HEK293 (cell line): ENCODE measurements around the gene CTDSP1.

Experiments
- CTCF ChIA-PET: fragments of 350-600 bp; formaldehyde crosslinking; extraction: SDS; loops from one replicate; lab custom pipeline; 2021; ENCODE audit warnings: antibody characterized with exemption; lab: Yijun Ruan, JAX
- POLR2A ChIA-PET: fragments of 300-600 bp; formaldehyde crosslinking; extraction: SDS; loops from one replicate; lab custom pipeline; 2020; ENCODE audit warnings: antibody characterized with exemption, inconsistent platforms; lab: Yijun Ruan, JAX
- H3K27ac ChIP-seq: fragments of 200-500 bp; sonication (Bioruptor generic); 2 replicates; pipeline ENCODE4 v1.5.1; 2014; ENCODE audit warnings: low read depth, low read length, control low read depth, inconsistent platforms; ENCODE audit errors: extremely low read depth
- H3K36me3 ChIP-seq, 2 experiments: fragments of 200-500 bp in 1 of 2; sonication (Bioruptor generic) in 1 of 2; 1 replicate in 1 of 2; 2 replicates in 1 of 2; pipeline ENCODE4 v1.5.1; 2014 to 2017; ENCODE audit warnings: inconsistent platforms in 2 of 2, low read length in 2 of 2; ENCODE audit not compliant: control insufficient read depth in 2 of 2, insufficient read depth in 1 of 2
- H3K4me1 ChIP-seq: fragments of 200-500 bp; sonication (Bioruptor generic); 2 replicates; pipeline ENCODE4 v1.5.1; 2014; ENCODE audit warnings: mild to moderate bottlenecking, low read length, inconsistent platforms; ENCODE audit not compliant: control insufficient read depth, insufficient read depth
- H3K4me3 ChIP-seq: 2 replicates; pipeline ENCODE4 v1.5.1; 2011; ENCODE audit warnings: low read depth, mild to moderate bottlenecking, control low read depth, low read length, moderate library complexity
- H3K9me3 ChIP-seq: fragments of 200-500 bp; sonication (Bioruptor generic); 2 replicates; pipeline ENCODE4 v1.5.1; 2014; ENCODE audit warnings: low read depth, low read length, inconsistent platforms; ENCODE audit not compliant: control insufficient read depth, insufficient read depth
- BCL11B ChIP-seq: fragments of 450-650 bp; formaldehyde crosslinking; IDR thresholded peaks from 2 replicates; pipeline ENCODE4 v1.5.1; 2016; ENCODE audit warnings: low read depth, missing biosample characterization, missing genetic modification characterization
- GFI1B ChIP-seq: fragments of 450-650 bp; formaldehyde crosslinking; IDR thresholded peaks from 2 replicates; pipeline ENCODE4 v1.5.1; 2016; ENCODE audit warnings: missing biosample characterization, missing genetic modification characterization
- HOXC10 ChIP-seq: sonication (generic); formaldehyde crosslinking; IDR thresholded peaks from 2 replicates; pipeline ENCODE4 v1.8.1; 2023; ENCODE audit warnings: mild to moderate bottlenecking, missing genetic modification reagents
- PRDM2 ChIP-seq: fragments of 450-650 bp; formaldehyde crosslinking; IDR thresholded peaks from 2 replicates; pipeline ENCODE4 v1.5.1; 2016; ENCODE audit warnings: missing biosample characterization, missing genetic modification characterization, borderline replicate concordance
- SCRT2 ChIP-seq: fragments of 450-650 bp; formaldehyde crosslinking; IDR thresholded peaks from 2 replicates; pipeline ENCODE4 v1.5.1; 2016; ENCODE audit warnings: missing biosample characterization, missing genetic modification characterization
- SP7 ChIP-seq: fragments of 450-650 bp; formaldehyde crosslinking; IDR thresholded peaks from 2 replicates; pipeline ENCODE4 v1.5.1; 2016; ENCODE audit warnings: missing biosample characterization, missing genetic modification characterization
- ZBTB49 ChIP-seq: fragments of 450-650 bp; formaldehyde crosslinking; IDR thresholded peaks from 2 replicates; pipeline ENCODE4 v1.5.1; 2016; ENCODE audit warnings: missing biosample characterization, missing genetic modification characterization, low read depth
- ZFP41 ChIP-seq: fragments of 450-650 bp; formaldehyde crosslinking; IDR thresholded peaks from 2 replicates; pipeline ENCODE4 v1.5.1; 2016; ENCODE audit warnings: missing biosample characterization, missing genetic modification characterization, borderline replicate concordance
- ZIC2 ChIP-seq: fragments of 450-650 bp; formaldehyde crosslinking; IDR thresholded peaks from 2 replicates; pipeline ENCODE4 v1.5.1; 2016; ENCODE audit warnings: missing biosample characterization, missing genetic modification characterization
- ZNF248 ChIP-seq: fragments of 450-650 bp; formaldehyde crosslinking; IDR thresholded peaks from 2 replicates; pipeline ENCODE4 v1.5.1; 2017; ENCODE audit warnings: missing biosample characterization, missing genetic modification characterization
- ZNF274 ChIP-seq, 2 experiments: fragments of 200-500 bp in 1 of 2; fragments of 450-650 bp in 1 of 2; sonication (Bioruptor generic) in 1 of 2; formaldehyde crosslinking in 1 of 2; IDR thresholded peaks; 2 replicates each; pipeline versions ENCODE4 v1.5.1 to v1.6.1; 2014 to 2016; ENCODE audit warnings: borderline replicate concordance in 1 of 2, inconsistent platforms in 1 of 2, low read length in 1 of 2, missing biosample characterization in 1 of 2, missing genetic modification characterization in 1 of 2
- ZNF341 ChIP-seq: fragments of 450-650 bp; formaldehyde crosslinking; IDR thresholded peaks from 2 replicates; pipeline ENCODE4; 2016; ENCODE audit warnings: low read depth, missing biosample characterization, missing genetic modification characterization
- ZNF488 ChIP-seq: fragments of 450-650 bp; formaldehyde crosslinking; IDR thresholded peaks from 2 replicates; pipeline ENCODE4 v1.5.1; 2016; ENCODE audit warnings: missing biosample characterization, missing genetic modification characterization
- ZNF513 ChIP-seq: fragments of 450-650 bp; IDR thresholded peaks from 2 replicates; pipeline ENCODE4 v1.5.1; 2018; ENCODE audit warnings: missing biosample characterization, missing genetic modification characterization
- ZNF701 ChIP-seq: fragments of 450-650 bp; formaldehyde crosslinking; IDR thresholded peaks from 2 replicates; pipeline ENCODE4 v1.5.1; 2016; ENCODE audit warnings: missing biosample characterization, missing genetic modification characterization
- ZNF843 ChIP-seq: fragments of 450-650 bp; formaldehyde crosslinking; IDR thresholded peaks from 2 replicates; pipeline ENCODE4 v1.5.1; 2016; ENCODE audit warnings: missing biosample characterization, missing genetic modification characterization
- ZSCAN23 ChIP-seq: fragments of 450-650 bp; formaldehyde crosslinking; IDR thresholded peaks from 2 replicates; pipeline ENCODE4 v1.5.1; 2016; ENCODE audit warnings: missing biosample characterization, missing genetic modification characterization
- ZSCAN30 ChIP-seq: fragments of 450-650 bp; IDR thresholded peaks from 2 replicates; pipeline ENCODE4 v1.5.1; 2018; ENCODE audit warnings: missing biosample characterization, mild to moderate bottlenecking, missing genetic modification characterization, moderate library complexity

The CTDSP1 gene

GRCh38 chr2:218438596-218438995 is 38.9 kb downstream of the CTDSP1 start:
- H3K36me3 ChIP-seq, result no peaks in the 10 kb centered on the region
- TF ChIP-seq ZNF274 (IDR thresholded peaks at IDR 0.05; ENCODE audit: low read length), result no peak
- TF ChIP-seq ZNF274 (tag by site-specific recombination; IDR thresholded peaks at IDR 0.05; ENCODE audit: borderline replicate concordance), result no peak
- TF ChIP-seq ZIC2 (tag by site-specific recombination), result peak; percentile 87
- TF ChIP-seq, all 188 proteins: peak for 1
- ChIA-PET CTCF (no interaction called here), POLR2A (no interaction called here)
- Histone ChIP-seq H3K4me1 (no peaks in the 10 kb centered on the region), H3K27ac (no peak overlapping the region), H3K4me3 (no peak overlapping the region), H3K9me3 (no peaks in the 10 kb centered on the region)

GRCh38 chr2:218444692-218445357 is 45.2 kb downstream of the CTDSP1 start:
- Histone ChIP-seq H3K4me3 (no peak overlapping the region), H3K9me3 (no peaks in the 10 kb centered on the region), H3K36me3 (peaks cover 3 to 33% of the 10 kb centered on the region in 2 experiments; a peak in 2 of 3 replicates), H3K4me1 (no peaks in the 10 kb centered on the region), H3K27ac (no peak overlapping the region)
- CTCF ChIA-PET, result no interaction called here
- TF ChIP-seq GFI1B (tag by site-specific recombination), result no peak
- TF ChIP-seq ZSCAN30 (tag by site-specific recombination), result no peak
- no peak for TF ChIP-seq ZNF843
- TF ChIP-seq ZNF701 (tag by site-specific recombination), result no peak
- no peak for TF ChIP-seq ZNF488
- TF ChIP-seq ZBTB49 (tag by site-specific recombination), result no peak
- no peak for TF ChIP-seq ZNF513 (tag by site-specific recombination)
- no peak for TF ChIP-seq ZSCAN23 (tag by site-specific recombination)
- TF ChIP-seq SP7 (tag by site-specific recombination), result no peak
- TF ChIP-seq ZNF248, result no peak
- TF ChIP-seq BCL11B (tag by site-specific recombination), result no peak
- no peak for TF ChIP-seq ZNF341 (tag by site-specific recombination)
- TF ChIP-seq HOXC10 (CRISPR knock-in tag), result no peak
- no peak for TF ChIP-seq ZFP41 (tag by site-specific recombination)
- no peak for TF ChIP-seq PRDM2 (tag by site-specific recombination)
- no peak for TF ChIP-seq SCRT2 (tag by site-specific recombination)
- POLR2A ChIA-PET, result no interaction called here
